WI38 (cell line): ENCODE data around the gene UNC5B.
A peak's percentile ranks its signal among the peaks of the same experiment; 100 is the strongest.

ENCODE experiments used
- H3K4me3 ChIP-seq: 2 replicates; pipeline ENCODE4 v1.5.1; 2011; ENCODE audit warnings: low read depth, mild to moderate bottlenecking, control low read depth, low read length
- CTCF ChIP-seq: IDR thresholded peaks from 2 replicates; pipeline ENCODE4 v1.5.1; 2012; ENCODE audit warnings: low read depth, mild to moderate bottlenecking, control low read depth, low read length

The UNC5B gene

GRCh38 chr10:71241114-71241829 is 28.9 kb downstream of the UNC5B start:
- TF ChIP-seq CTCF = no peak
- no peak overlapping the region for H3K4me3 ChIP-seq

- no peak overlapping the region for H3K4me3 ChIP-seq
- no peak for TF ChIP-seq CTCF
Measured at GRCh38 chr10:71241830-71242621, 29.7 kb downstream of the UNC5B start.

- no peak for TF ChIP-seq CTCF
- H3K4me3 ChIP-seq = no peak overlapping the region
Measured at GRCh38 chr10:71242622-71243009, 30.2 kb downstream of the UNC5B start.

- no peak for TF ChIP-seq CTCF
- H3K4me3 ChIP-seq = peak overlapping the region; percentile 46
Measured at GRCh38 chr10:71243756-71244395, 31.5 kb downstream of the UNC5B start.

- peak overlapping the region; percentile 46 for H3K4me3 ChIP-seq
Measured at GRCh38 chr10:71244431-71245419, 32.4 kb downstream of the UNC5B start.

More at GRCh38 chr10:71244431-71245419, 32.4 kb downstream of the UNC5B start:
- no peak for TF ChIP-seq CTCF
